ENCODE results near the gene PRSS53. TPM values are rescaled to one million over a fixed set of nuclear protein-coding genes. Genes with fewer than 3 reads are reported as not detected.

PRSS53 gene
- total RNA-seq, 1 donor from 2014 or later: 1.6 TPM

DNA sequence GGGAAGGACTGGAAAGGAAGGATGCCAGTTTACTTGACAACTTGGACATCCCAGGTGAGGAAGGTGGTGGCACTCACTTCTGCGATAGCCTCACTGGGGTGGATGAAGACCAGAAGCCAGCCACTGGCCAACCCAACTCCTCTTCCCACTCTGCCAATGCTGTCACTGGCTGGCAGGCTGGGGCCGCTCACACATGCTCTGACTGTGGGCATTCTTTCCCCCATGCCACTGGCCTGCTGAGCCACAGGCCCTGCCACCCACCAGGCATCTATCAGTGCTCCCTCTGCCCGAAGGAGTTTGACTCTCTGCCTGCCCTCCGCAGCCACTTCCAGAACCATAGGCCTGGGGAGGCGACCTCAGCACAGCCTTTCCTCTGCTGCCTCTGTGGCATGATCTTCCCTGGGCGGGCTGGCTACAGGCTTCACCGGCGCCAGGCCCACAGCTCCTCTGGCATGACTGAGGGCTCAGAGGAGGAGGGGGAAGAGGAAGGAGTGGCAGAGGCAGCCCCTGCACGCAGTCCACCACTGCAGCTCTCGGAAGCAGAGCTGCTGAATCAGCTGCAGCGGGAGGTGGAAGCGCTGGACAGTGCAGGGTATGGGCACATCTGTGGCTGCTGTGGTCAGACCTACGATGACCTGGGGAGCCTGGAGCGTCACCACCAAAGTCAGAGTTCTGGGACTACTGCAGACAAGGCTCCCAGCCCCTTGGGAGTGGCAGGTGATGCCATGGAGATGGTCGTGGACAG lies 10.0 kb downstream of the PRSS53 start:
- no peaks in the 10 kb centered on the region for H3K27me3 ChIP-seq (ENCODE audit: control insufficient read depth, insufficient read depth, low read length)
- no peak for DNase-seq (ENCODE audit: low read depth)
- H3K4me3 ChIP-seq (ENCODE audit: low read depth, low read length): no peak overlapping the region
- peaks cover 6% of the 10 kb centered on the region for H3K36me3 ChIP-seq (ENCODE audit: control insufficient read depth, insufficient read depth, low read length)
- TF ChIP-seq, protein P1, sequence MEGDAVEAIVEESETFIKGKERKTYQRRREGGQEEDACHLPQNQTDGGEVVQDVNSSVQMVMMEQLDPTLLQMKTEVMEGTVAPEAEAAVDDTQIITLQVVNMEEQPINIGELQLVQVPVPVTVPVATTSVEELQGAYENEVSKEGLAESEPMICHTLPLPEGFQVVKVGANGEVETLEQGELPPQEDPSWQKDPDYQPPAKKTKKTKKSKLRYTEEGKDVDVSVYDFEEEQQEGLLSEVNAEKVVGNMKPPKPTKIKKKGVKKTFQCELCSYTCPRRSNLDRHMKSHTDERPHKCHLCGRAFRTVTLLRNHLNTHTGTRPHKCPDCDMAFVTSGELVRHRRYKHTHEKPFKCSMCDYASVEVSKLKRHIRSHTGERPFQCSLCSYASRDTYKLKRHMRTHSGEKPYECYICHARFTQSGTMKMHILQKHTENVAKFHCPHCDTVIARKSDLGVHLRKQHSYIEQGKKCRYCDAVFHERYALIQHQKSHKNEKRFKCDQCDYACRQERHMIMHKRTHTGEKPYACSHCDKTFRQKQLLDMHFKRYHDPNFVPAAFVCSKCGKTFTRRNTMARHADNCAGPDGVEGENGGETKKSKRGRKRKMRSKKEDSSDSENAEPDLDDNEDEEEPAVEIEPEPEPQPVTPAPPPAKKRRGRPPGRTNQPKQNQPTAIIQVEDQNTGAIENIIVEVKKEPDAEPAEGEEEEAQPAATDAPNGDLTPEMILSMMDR (IDR thresholded peaks at IDR 0.05; ENCODE audit: insufficient read depth, low read length, poor library complexity, severe bottlenecking): no peak

DNA sequence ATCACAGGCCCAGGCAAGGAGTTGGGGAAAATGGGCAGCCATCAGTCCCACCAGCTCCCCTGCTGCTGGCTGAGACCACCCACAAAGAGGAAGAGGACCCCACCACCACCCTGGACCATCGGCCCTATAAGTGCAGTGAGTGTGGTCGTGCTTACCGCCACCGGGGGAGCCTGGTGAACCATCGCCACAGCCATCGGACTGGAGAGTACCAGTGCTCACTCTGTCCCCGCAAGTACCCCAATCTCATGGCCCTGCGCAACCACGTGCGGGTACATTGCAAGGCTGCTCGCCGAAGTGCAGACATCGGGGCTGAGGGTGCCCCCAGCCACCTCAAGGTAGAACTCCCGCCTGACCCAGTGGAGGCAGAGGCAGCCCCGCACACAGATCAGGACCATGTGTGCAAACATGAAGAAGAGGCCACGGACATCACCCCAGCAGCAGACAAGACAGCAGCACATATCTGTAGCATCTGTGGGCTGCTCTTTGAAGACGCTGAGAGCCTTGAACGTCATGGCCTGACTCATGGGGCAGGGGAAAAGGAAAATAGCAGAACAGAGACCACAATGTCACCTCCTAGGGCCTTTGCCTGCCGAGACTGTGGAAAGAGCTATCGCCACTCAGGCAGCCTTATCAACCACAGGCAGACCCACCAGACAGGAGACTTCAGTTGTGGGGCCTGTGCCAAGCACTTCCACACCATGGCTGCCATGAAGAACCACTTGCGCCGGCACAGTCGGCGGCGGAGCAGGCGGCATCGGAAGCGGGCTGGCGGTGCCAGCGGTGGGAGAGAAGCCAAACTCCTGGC lies 10.9 kb downstream of the PRSS53 start:
- DNase-seq (ENCODE audit: low read depth): no peak
- Histone ChIP-seq H3K27me3 (ENCODE audit: control insufficient read depth, insufficient read depth, low read length) (no peaks in the 10 kb centered on the region), H3K36me3 (ENCODE audit: control insufficient read depth, insufficient read depth, low read length) (peaks cover 6% of the 10 kb centered on the region), H3K4me3 (ENCODE audit: low read depth, low read length) (no peak overlapping the region)
- TF ChIP-seq, protein P1 (IDR thresholded peaks at IDR 0.05; ENCODE audit: insufficient read depth, low read length, poor library complexity, severe bottlenecking): no peak

DNA sequence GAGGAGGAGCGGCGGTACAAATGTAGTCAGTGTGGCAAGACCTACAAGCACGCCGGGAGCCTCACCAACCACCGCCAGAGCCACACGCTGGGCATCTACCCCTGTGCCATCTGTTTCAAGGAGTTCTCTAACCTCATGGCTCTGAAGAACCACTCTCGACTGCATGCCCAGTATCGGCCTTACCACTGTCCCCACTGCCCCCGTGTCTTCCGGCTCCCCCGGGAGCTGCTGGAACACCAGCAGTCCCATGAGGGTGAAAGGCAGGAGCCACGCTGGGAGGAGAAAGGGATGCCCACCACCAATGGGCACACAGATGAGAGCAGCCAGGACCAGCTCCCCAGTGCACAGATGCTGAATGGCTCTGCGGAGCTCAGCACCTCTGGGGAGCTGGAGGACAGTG lies 11.7 kb downstream of the PRSS53 start:
- Histone ChIP-seq H3K27me3 (ENCODE audit: control insufficient read depth, insufficient read depth, low read length) (no peaks in the 10 kb centered on the region), H3K4me3 (ENCODE audit: low read depth, low read length) (no peak overlapping the region), H3K36me3 (ENCODE audit: control insufficient read depth, insufficient read depth, low read length) (peaks cover 6% of the 10 kb centered on the region)
- TF ChIP-seq, protein P1 (IDR thresholded peaks at IDR 0.05; ENCODE audit: insufficient read depth, low read length, poor library complexity, severe bottlenecking): no peak
- DNase-seq (ENCODE audit: low read depth): no peak

DNA sequence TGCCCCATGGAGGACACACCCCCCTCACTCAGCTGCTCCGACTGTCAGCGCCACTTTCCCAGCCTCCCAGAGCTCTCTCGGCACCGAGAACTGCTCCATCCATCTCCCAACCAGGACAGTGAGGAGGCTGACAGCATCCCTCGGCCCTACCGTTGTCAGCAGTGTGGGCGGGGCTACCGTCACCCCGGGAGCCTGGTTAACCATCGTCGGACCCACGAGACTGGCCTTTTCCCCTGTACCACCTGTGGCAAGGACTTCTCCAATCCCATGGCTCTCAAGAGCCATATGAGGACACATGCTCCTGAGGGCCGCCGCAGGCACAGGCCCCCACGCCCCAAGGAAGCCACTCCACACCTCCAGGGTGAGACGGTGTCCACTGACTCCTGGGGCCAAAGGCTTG lies 12.4 kb downstream of the PRSS53 start:
- no peak overlapping the region for H3K4me3 ChIP-seq (ENCODE audit: low read depth, low read length)

DNA sequence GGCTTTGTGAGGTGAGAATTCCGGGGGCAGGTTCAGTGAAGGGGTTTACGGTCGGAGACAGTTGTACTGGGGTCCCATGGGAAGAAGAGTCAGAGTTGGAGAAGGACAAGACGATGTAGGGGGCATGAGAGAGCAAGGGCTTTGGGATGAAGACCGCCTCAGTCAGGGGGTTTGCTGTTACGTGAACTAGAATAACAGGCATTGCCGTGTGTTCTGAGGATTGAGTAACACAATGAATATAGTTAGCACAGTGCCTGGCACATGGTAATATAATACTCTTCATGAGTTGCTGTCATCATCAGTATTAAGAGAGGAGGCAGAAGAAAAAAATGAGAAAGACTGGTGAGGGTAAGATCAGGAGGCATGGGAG lies 13.9 kb downstream of the PRSS53 start:
- Histone ChIP-seq H3K36me3 (ENCODE audit: control insufficient read depth, insufficient read depth, low read length) (peaks cover 3% of the 10 kb centered on the region), H3K4me3 (ENCODE audit: low read depth, low read length) (peak overlapping the region; percentile 90), H3K27me3 (ENCODE audit: control insufficient read depth, insufficient read depth, low read length) (no peaks in the 10 kb centered on the region)
- no peak for DNase-seq (ENCODE audit: low read depth)
- TF ChIP-seq, protein P1 (IDR thresholded peaks at IDR 0.05; ENCODE audit: insufficient read depth, low read length, poor library complexity, severe bottlenecking): no peak

More for the DNA sequence above, 12.4 kb downstream of the PRSS53 start:
- DNase-seq (ENCODE audit: low read depth): no peak
- H3K36me3 ChIP-seq (ENCODE audit: control insufficient read depth, insufficient read depth, low read length): peaks cover 6% of the 10 kb centered on the region
- TF ChIP-seq, protein P1 (IDR thresholded peaks at IDR 0.05; ENCODE audit: insufficient read depth, low read length, poor library complexity, severe bottlenecking): no peak
- H3K27me3 ChIP-seq (ENCODE audit: control insufficient read depth, insufficient read depth, low read length): no peaks in the 10 kb centered on the region

Data from kidney epithelial cell (primary cell).